HT-29 (cell line): ENCODE data around the gene ELL2. TPM values are rescaled to one million over a fixed set of nuclear protein-coding genes. Genes with fewer than 3 reads are reported as not detected.

Experiments used
- DNase-seq: peaks from one replicate; pipeline ENCODE4 v3.0.0-alpha.2; 2015; ENCODE audit warnings: low spot score
- total RNA-seq: library from RNA; depleted of rRNA; stranded (reverse); fragments of >200 nt; shearing (Covaris generic); gene quantifications from 2 replicates; pipeline ENCODE4 v1.2.3, GENCODE V29; 2014; rRNA removed

Gene ELL2
- 15.4 and 21.7 TPM in 2 replicates for total RNA-seq

GRCh38 chr5:95961617-95962474, at the start of gene ELL2:
ELL2 (minus strand) TSS chr5:95961851; CDS start chr5:95961721, 130 bp downstream.
- peak; percentile 99 for DNase-seq

- no peak for DNase-seq
Observed at GRCh38 chr5:96008987-96009647, 47.5 kb upstream of the ELL2 start.

GRCh38 chr5:96008487-96008886, 46.8 kb upstream of the ELL2 start:
- DNase-seq, result no peak

GRCh38 chr5:96007051-96007450, 45.4 kb upstream of the ELL2 start:
- DNase-seq, result no peak

GRCh38 chr5:96006291-96006690, 44.6 kb upstream of the ELL2 start:
- DNase-seq, result no peak

GRCh38 chr5:96004754-96005153, 43.1 kb upstream of the ELL2 start:
- DNase-seq, result no peak

- DNase-seq, result no peak
Observed at GRCh38 chr5:96004087-96004486, 42.4 kb upstream of the ELL2 start.

- no peak for DNase-seq
Observed at GRCh38 chr5:96001262-96001661, 39.6 kb upstream of the ELL2 start.

GRCh38 chr5:96000308-96000707, 38.7 kb upstream of the ELL2 start:
- no peak for DNase-seq

- DNase-seq, result no peak
Observed at GRCh38 chr5:95996904-95997723, 35.5 kb upstream of the ELL2 start.

- DNase-seq, result no peak
Observed at GRCh38 chr5:95995962-95996489, 34.4 kb upstream of the ELL2 start.

- no peak for DNase-seq
Observed at GRCh38 chr5:95993776-95994175, 32.1 kb upstream of the ELL2 start.

GRCh38 chr5:95993266-95993665, 31.6 kb upstream of the ELL2 start:
- DNase-seq, result no peak

GRCh38 chr5:95989283-95990048, 27.8 kb upstream of the ELL2 start:
- DNase-seq, result no peak

- DNase-seq, result no peak
Observed at GRCh38 chr5:95988877-95989276, 27.2 kb upstream of the ELL2 start.

- DNase-seq, result no peak
Observed at GRCh38 chr5:95988094-95988493, 26.4 kb upstream of the ELL2 start.

GRCh38 chr5:95986937-95987520, 25.4 kb upstream of the ELL2 start:
- DNase-seq, result no peak

- DNase-seq, result no peak
Observed at GRCh38 chr5:95986001-95986400, 24.4 kb upstream of the ELL2 start.

GRCh38 chr5:95985249-95985648, 23.6 kb upstream of the ELL2 start:
- DNase-seq, result no peak

GRCh38 chr5:95984287-95984938, 22.8 kb upstream of the ELL2 start:
- DNase-seq, result no peak
